PFSK-1 (cell line): Measurements from ENCODE around the gene RPTOR.

Source experiments
- FOXP2 ChIP-seq: optimal IDR thresholded peaks from 2 replicates; pipeline ENCODE3; 2011; ENCODE audit warnings: borderline replicate concordance, control low read depth, inconsistent platforms; ENCODE audit not compliant: insufficient read depth; ENCODE audit errors: extremely low read length, extremely low read depth
- TAF1 ChIP-seq: IDR thresholded peaks from 2 replicates; pipeline ENCODE4 v1.6.1; 2012; ENCODE audit warnings: low read length, control low read depth, borderline replicate concordance; ENCODE audit not compliant: insufficient read depth

DNA sequence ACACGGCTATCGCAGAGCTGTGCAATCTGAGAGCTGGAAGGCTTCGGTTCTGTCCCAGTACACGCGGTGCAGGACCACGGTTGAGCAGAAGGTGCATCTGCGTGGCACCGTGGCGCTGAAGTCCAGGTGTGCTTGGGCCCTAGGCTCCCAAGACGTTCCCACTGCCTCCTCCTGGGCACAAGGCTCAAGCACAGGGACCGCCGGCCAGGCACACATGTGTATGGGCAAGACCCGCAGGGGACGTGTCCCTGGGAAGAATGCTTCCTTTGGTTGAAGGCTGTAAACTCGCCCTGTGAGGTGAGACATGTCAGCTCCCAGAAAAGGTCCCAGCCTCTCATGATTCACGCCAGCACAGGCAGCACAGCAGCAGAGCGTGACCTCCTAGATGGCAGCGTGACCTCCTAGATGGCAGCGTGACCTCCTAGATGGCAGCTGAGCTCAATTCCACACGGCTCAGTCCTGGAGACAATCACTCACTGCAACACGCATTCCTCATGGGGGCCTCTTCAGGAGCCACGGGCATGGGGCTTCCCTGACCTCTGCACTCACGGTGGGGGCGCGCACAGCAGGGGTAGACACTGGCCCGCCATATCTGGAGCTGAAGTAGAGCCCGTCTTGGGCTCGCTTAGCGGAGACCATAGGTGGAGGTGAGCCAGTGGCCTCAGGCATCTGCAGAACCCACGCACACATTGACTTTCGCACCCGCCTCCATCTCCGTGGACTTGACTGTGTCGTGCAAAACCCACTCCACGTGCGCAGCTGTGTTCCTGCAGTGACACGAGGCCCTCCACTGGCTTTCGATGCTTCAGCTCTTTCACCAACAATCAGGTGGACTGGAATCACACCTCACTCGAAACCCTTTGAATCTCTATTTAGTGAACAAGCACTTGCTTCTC is 362.0 kb downstream of the RPTOR start:
- TF ChIP-seq TAF1 (no peak), FOXP2 (no peak)
